Stimulated activated CD4-positive, alpha-beta T cell treated with anti-CD3 and anti-CD28 coated beads, TNF-alpha, amount 100 ng/mL, for 4 hours (primary cell): ENCODE measurements around the gene SHOC1.
"Not testable (repeated sequence)": the region's sequence is repeated elsewhere in the genome, so short reads cannot be mapped to it uniquely, and the experiment has no call there.

Experiments
- DNase-seq, 3 experiments: peaks; one replicate each; pipeline ENCODE4 v3.0.0-alpha.2; 2020; ENCODE audit warnings: low read depth in 3 of 3

SHOC1 gene

GRCh38 chr9:111794835-111795556 lies at the start of gene SHOC1:
TSS of gene SHOC1 (minus strand) at chr9:111794937. CDS start at chr9:111791418, 3,519 bp downstream.
- DNase-seq: no peak

GRCh38 chr9:111843971-111844370 lies 49.2 kb upstream of the SHOC1 start:
- no peak for DNase-seq

DNA sequence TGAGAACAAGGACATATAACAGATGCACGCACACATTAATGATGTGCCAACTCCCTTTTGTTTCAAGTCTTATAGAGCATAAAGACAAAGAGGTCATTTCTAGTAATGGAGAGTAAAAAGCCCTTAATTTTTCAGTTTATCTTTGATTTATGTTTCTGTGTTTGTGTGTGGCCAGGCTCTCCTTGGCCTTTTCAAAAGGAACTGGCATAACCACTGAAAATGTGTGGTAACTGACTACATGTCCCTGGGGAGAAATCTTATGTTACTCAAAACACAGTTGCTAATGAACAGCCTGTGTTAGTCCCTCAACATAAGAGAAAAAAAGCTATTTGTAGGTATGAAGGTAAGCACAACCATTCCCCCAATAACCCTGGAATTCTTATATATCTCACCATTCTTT lies 47.6 kb upstream of the SHOC1 start:
- DNase-seq: no peak

- DNase-seq: no peak
Observed at GRCh38 chr9:111840442-111840841, 45.7 kb upstream of the SHOC1 start.

DNA sequence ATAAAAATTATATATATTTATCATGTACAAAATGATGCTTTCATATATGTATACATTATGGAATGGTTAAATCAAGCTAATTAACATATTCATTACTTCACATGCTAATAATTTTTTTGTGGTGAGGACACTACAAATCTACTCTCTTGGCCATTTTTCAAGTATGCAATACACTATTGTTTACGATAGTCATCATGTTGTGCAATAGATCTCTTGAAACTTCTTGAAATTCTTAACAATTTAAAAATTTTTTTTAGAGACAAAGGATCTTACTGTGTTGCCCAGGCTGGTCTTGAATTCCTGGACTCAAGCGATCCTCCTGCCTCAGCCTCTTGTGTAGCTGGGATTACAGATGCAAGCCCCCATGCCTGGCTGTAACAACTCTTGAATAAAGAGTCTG lies 45.2 kb upstream of the SHOC1 start:
- DNase-seq: no peak

DNA sequence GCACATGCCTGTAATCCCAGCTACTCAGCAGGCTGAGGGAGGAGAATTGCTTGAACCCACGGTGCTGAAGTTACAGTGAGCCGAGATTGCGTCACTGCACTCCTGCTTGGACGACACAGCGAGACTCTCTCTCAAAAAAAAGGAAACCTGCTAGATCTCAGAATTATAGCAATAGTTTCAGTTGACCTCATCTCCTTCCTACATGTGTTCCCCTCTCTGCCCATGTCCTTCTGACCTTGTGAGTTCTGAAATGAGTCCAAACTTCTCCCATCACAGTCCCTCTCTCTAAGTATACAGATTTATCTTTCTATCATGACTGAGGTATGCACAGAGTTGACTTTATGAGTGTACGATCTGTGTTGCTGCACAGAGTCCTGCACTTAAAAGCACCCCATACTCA lies 44.6 kb upstream of the SHOC1 start:
- DNase-seq: no peak

- no peak for DNase-seq
Observed at GRCh38 chr9:111838439-111838838, 43.7 kb upstream of the SHOC1 start.

DNA sequence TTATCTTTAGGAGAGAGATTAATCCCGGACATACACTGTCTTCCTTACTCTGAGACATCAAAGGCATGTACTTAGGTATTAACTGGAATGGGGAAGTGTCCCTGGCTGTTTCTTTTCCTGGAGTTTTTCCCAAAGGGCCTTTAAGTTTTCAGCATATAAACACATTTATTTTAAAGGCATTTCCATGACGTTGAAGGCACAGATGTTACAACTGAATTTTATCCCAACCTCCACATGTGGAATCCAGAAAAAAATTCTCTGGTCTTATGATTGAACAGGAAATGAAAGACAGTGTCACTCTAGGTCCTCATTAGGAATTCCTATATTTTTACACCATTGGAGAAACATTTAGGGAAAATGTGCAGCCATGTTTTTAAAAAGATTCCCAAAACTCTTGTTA lies 41.6 kb upstream of the SHOC1 start:
- no peak for DNase-seq

- DNase-seq: no peak
Observed at GRCh38 chr9:111833941-111834340, 39.2 kb upstream of the SHOC1 start.

DNA sequence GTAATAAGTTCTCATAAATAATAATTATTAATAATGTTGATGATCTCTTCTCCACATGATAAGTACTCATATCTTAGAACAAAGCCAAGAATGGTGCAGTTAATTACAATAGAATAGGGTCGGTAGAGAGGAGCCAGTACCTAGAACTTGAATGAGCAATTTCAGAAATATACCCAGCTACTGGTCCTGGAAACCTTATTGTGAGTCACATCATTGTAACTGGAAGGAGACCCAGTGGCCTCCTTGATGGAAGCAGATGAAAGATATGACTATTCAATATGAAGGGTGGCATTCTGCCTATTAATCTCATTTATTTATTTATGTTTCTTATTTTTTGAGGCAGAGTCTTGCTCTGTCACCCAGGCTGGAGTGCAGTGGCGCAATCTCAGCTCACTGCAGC lies 37.7 kb upstream of the SHOC1 start:
- no peak for DNase-seq

GRCh38 chr9:111831371-111832108 lies 36.8 kb upstream of the SHOC1 start:
- DNase-seq: no peak

DNA sequence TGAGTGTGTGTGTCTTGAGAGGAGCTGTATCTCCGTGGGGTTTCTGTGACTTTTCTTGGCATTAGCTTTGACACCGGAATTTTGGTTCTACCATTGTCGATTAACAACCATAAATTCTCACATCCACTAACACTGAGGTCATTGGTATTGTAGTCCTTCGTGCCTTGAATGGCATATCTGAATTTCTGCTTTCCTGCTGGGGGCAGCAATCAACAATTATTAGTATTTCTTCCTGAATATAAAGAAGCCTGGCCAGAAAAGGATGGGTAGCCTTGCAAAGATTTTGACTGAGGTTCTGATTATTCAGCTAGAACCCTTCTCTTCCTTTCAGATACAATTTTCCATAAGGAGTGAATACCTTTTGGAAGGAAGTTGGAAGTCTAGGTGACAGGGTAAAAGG lies 33.5 kb upstream of the SHOC1 start:
- DNase-seq: no peak

DNA sequence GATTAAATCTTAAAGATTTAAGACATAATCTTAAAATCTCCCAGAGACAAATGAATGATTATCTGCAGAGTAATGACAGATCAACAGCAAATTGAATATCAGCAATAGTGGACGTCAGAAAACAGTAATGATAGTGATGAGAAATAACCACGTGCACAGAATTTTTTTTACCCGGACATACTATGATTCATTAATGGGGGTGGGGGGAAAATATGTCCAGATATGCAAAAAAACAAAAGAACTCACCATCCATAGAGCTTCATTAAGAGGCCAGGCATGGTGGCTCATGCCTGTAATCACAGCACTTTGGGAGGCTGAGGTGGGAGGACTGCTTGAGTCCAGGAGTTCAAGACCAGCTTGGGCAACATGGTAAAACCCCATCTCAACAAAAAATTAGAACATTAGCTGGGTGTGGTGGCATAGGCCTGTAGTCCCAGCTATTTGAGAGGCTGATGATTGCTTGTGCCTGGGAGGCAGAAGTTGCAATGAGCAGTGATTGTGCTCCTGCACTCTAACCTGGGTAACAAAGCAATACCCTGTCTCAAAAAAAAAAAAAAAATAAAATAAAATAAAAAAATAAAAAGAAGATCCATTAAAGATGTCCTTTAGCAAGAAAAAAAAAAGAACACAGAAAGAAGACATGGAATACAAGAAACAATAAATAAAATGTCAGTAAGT lies 30.9 kb upstream of the SHOC1 start:
- DNase-seq: no peak

DNA sequence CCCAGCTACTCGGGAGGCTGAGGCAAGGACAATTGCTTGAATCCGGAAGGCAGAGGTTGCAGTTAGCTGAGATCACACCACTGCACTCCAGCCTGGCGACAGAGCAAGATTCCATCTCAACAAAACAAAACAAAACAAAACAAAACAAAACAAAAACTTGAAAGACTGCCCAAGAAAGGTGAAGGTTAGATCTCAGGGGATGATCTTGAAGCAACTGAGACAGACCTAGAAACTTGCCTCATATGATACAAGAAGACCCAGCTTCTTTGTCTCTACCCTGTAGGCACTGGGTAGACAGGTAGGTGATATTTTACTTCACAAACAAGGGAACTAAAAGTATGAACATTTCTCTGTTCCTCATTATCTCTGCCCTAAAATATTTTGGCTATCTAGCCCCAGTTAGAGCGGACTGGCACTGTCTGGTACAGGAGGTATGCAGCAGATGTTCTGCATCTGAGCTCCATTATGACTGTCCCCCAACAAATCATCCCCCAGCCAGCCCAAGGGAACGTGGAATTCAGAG lies 26.3 kb upstream of the SHOC1 start:
- no peak for DNase-seq

DNA sequence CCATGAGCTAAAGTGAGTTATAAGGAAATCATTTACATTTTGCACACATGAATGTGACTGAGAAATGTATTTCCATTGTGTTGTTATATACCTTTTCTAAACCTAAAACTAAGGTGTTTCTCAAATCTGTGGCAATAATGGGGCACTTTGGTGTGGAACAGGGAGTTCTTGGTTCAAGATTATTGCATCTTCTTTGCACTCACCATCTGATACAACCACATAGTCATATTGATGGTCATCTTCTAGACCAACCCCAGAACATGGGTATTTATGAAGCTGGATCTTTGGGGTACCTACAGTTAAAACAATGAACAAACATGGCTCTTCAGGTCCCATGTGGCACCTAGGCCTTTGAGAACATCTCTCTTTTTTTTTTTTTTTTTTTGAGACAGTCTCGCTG lies 24.6 kb upstream of the SHOC1 start:
- DNase-seq: no peak

- DNase-seq: no peak
Observed at GRCh38 chr9:111815285-111816070, 20.7 kb upstream of the SHOC1 start.

- no peak for DNase-seq
Observed at GRCh38 chr9:111812337-111812736, 17.6 kb upstream of the SHOC1 start.

- DNase-seq: no peak
Observed at GRCh38 chr9:111810908-111811307, 16.2 kb upstream of the SHOC1 start.

DNA sequence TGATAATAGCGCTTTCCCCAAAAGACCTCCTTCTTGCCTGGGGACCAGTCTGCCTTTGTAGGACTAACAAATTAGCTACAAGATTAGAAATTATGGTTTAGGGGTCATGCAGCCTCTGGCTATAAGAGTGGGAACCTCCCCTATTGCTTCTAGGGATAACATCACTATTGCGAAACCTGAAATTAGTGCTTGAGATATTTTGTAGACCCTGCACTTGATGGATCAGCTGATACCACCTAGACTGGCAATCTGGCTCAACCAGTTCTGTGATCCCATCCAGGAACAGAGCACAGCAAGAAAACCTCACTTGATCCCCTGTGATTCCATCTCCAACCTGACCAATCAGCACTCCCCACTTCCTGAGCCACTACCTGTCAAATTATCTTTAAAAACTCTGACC lies 15.7 kb upstream of the SHOC1 start:
- not testable (repeated sequence) for DNase-seq

GRCh38 chr9:111807197-111807596 lies 12.5 kb upstream of the SHOC1 start:
- DNase-seq: no peak

DNA sequence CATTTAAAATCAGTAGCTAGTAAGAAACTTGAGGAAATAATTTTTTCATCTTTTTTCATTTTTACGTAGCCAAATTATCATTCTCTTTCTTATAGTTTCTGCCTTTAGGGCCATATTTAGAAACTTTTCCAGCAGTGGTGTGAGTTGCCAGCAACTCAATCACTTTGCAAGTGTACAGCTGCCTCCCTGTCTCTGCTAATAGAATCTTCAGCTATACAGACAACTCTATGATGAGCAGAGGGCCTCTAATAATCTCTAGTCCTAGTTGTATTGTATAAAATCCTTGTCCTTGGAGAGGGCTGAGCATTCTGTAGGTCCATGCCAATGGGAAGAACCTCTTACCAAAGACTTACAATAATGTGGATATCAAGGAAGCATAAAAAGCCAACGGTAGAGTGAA lies 11.5 kb upstream of the SHOC1 start:
- DNase-seq: no peak

DNA sequence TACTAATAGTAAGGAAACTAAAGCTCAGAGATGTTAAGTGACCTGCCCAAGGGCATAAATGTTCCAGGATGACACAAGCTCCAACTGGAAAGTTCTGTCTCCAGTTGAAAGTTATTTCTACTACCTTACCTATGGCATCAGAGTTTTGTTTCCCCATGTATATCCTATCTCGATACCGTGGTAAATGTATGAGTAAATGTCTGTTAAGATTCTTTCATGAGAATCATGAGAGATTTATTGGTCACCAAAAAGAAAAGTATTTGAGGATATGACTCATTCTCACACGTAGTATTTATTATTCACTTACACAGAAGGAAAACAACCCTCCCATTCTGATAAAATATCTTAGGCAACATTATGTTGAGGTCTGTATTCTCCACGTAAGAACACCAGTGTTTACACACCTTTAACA lies 11.1 kb upstream of the SHOC1 start:
- no peak for DNase-seq
